Cerebellar nuclear complex (tissue), 1 donor: Measurements from ENCODE around the gene ENAH.
"Not testable (repeated sequence)": the region's sequence is repeated elsewhere in the genome, so short reads cannot be mapped to it uniquely, and the experiment has no call there.

Experiments
- DNase-seq, 2 experiments: peaks; one replicate each; lab custom pipeline; 2025; lab: John Stamatoyannopoulos, UW

ENAH gene

DNA sequence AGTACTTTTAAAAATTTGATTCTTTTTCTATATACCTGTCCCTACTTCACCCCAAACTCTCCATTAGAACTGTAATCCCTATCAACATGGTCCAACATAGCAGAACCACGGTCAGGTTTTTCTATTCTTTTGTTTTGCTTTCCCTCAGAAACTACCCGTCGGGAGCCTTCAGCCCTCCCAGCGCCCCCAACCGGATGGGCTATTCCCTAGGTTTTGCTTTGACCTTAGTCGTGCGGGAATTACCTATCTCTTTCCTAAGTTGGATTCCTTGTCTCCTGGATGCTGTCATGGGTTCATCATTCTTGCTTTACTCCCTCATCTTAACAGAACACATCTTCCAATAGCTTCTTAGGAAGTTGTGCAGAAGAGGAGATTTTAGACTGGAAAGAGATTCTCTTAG is 127.5 kb downstream of the ENAH start:
- no peak for DNase-seq

GRCh38 chr1:225524570-225524969 is 128.4 kb downstream of the ENAH start:
- no peak for DNase-seq

- DNase-seq = no peak
Observed at GRCh38 chr1:225523263-225523950, 129.5 kb downstream of the ENAH start.

GRCh38 chr1:225522588-225523262 is 130.2 kb downstream of the ENAH start:
- DNase-seq = no peak

DNA sequence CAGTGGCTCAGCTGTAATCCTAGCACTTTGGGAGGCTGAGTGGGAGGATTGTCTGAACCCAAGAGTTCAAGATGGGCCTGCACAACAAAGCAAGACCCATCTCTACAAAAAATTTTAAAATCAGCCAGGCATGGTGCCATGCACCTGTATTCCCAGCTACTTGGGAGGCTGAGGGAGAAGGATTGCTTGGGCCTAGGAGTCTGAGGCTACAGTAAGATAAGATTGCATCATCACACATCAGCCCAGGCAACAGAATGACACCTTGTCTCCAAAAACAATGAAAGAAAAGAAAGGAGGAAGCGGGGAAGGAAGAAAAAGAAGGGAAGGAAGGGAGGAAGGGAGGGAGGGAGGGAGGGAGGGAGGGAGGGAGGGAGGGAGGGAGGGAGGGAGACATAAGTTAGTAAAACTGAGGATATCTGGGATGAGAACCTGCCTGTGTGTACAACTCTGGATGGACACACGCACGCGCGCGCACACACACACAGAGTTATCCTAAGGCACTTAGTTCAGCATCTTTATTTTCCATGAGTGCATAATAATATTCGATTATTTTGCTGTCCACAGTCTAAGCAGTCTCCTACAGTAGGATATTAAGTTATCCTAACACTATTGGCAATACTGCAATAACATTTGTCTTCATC is 132.2 kb downstream of the ENAH start:
- DNase-seq = no peak

DNA sequence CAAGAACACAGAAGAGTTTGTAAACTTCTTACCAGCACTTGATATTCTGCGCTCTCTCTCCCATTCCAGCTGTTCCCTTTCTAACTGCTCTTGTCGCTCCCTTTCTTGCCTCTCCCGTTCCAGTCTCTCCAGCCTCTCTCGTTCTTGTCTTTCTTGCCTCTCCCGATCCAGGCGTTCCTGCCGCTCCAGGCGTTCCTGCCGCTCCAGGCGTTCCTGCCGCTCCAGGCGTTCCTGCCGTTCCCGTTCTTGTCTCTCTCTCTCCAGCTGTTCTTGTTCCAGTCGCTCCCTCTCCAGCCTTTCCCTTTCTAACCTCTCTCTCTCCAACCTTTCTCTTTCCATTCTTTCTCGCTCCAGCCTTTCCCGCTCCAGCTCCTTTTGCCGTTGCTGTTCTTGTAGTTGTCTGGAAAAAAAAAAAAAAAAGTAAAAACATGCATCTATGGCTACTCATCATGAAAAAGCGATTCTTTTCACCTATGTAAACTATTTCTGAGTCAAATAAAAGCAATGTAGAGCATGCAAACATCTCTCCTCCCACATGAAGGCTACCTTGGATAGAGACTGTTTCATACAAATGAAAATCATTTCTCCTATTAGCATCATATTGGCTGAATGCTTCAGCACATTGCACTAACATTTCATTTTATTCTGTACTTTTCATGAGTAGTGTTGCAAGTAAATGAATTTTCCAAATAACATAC is 133.6 kb downstream of the ENAH start:
- DNase-seq = no peak

DNA sequence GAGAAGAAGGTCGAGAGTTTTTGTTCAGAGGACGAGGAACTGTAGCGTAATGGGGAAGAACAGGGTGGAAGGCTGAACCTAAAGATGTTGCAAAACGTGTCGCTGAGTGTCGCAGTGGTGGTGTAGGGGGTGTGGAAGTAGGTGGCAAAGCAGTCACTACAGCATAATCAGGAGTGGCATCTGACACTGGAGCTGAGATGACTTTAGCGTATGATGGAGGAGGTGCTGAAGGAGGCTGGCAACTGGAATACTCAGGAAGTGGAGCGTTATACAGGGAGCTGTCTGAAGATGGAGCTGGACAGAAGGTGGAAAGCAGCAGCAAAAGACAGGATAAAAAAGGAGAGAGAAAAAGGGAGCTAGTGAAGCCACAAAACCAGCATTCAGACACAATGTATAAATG is 135.2 kb downstream of the ENAH start:
- no peak for DNase-seq

GRCh38 chr1:225517221-225517620 is 135.7 kb downstream of the ENAH start:
- no peak for DNase-seq

GRCh38 chr1:225514671-225515081 is 138.2 kb downstream of the ENAH start:
- no peak for DNase-seq

DNA sequence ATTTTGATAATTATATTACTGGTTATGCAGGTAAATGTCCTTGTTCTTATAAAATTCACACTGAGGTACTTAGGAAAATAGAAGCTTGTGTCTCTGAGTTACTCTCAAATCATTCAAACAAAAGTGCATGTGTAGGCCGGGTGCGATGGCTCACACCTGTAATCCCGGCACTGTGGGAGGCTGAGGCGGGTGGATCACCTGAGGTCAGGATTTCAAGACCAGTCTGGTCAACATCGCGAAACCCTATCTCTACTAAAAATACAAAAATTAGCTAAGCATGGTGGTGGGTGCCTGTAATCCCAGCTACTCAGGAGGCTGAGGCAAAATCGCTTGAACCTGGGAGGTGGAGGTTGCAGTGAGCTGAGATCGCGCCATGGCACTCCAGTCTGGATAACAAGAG is 139.3 kb downstream of the ENAH start:
- DNase-seq = not testable (repeated sequence)

DNA sequence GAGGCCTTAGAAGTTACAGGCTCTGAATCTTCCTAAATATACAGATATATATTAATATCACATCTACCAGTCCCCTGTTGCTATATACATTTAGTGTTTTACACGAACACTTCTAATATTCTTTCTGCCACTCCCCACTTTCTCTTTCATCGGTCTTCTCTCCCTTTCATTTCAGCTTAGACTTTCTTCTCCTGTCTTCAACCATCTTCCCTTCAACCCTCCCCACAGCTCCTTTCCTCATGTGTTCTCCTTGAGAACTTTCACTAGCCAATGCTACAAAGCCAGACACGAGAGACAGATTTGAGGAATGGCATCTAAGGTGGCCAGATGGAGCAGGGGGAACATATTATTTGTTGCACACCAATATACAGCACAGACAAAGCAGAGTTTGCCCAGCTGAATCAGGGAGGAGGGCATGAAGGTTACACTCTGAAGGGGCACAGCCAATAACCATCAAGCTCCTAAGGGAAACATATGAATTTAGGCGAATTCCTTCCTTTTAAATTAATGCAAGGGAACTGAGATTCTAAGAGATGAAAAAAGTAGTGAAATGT is 141.0 kb downstream of the ENAH start:
- no peak for DNase-seq

DNA sequence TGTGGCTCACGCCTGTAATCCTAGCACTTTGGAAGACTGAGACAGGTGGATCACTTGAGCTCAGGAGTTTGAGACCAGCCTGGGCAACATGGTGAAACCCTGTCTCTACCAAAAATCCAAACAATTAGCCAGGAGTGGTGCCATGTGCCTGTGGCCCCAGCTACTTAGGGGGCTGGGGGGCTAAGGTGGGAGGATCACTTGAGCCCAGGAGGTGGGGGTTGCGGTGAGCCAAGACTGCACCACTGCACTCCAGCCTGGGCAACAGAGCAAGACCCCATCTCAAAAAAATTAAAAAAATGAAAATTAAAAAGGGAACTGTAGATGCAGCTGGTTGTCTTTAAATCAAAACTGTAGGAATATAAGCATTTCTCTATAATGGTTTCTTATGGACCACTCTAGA is 142.2 kb downstream of the ENAH start:
- not testable (repeated sequence) for DNase-seq

GRCh38 chr1:225509770-225510169 is 143.2 kb downstream of the ENAH start:
- no peak for DNase-seq

GRCh38 chr1:225509376-225509707 is 143.6 kb downstream of the ENAH start:
- DNase-seq = no peak

- DNase-seq = no peak
Observed at GRCh38 chr1:225508538-225509375, 144.2 kb downstream of the ENAH start.

- DNase-seq = no peak
Observed at GRCh38 chr1:225506727-225507126, 146.2 kb downstream of the ENAH start.

DNA sequence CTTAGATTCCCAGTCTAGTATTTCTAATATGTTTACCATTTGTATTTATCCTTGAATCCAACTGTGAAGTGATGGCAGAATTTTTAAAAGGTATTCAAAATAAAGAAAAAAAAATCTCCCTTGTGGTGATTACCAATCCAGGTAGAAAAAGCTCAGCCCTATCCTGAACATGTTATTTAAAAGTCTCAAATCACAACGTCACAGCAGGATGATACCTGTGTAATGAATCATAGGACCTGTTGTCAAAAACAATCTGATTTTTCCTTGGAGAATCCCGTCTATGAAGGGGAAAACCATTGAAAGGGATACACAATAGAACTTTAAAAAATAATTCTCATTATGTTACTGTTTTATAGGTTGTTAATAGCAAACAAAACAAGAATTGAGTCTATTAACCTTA is 148.1 kb downstream of the ENAH start:
- no peak for DNase-seq

DNA sequence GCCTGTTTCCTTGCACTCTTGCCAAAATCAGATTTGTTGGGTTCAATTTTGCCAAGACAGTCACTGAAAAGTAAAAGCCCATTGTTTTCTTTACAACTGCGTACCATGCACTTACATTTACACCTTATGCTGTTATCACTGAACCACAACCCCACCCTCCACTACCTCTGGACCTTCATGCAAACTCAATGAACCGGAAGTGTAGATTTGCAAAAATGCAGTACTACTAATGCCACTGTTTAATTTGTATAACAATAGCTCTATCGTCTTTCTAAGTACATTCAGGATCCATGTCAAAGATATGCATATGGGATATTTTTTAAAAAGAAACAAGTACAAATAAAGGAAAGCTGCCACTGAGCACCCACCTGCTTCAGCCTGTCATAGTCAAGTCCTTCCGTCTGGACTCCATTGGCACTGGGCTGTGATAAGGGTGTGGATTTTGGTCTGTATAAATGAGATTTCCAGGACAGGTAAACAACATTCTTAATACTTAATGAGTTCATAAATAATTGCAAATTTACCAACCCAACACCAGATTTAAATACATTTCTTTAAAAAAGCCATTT is 152.2 kb downstream of the ENAH start:
- DNase-seq = no peak

DNA sequence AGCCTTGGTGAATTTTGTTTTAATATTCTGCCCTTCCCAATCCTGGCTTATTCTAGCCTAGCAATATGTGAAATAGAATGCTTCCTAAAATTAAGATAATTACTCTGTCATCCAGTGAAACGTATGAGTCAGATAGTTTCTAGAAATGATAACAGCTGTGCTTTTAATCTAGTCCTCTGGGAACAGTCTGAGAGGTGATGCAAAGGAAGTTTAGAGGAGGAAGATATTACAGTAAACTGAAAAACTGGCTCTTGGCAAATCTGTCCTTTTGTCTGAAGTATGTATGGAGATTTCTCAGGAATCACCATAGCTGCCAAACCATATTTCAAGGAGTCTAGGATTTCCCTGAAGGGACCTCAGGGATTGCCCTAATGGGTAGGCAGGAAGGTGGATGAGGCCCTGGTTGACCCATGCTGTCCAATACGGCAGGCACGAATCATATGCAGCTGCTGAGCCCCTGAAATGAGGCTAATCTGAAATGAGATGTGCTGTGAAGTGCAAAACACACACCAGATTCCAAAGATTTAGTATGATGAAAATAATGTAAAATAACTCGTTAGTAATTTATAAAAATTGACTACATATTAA is 154.3 kb downstream of the ENAH start:
- DNase-seq = no peak

- DNase-seq = no peak
Observed at GRCh38 chr1:225494789-225495359, 158.0 kb downstream of the ENAH start.
